Measurements from ENCODE around the gene ESRP2.

Gene ESRP2

GRCh38 chr16:68194251-68194650 lies 41.7 kb downstream of the ESRP2 start:
- no peak for TF ChIP-seq CTCF (IDR thresholded peaks at IDR 0.05; ENCODE audit: insufficient read depth, missing control alignments)
- FAIRE-seq (no peak), DNase-seq (ENCODE audit: insufficient read length, low spot score) (no peak)

- DNase-seq (ENCODE audit: insufficient read length, low spot score) = no peak
- no peak for TF ChIP-seq CTCF (IDR thresholded peaks at IDR 0.05; ENCODE audit: insufficient read depth, missing control alignments)
- no peak for FAIRE-seq
Observed at GRCh38 chr16:68190736-68191510, 45.0 kb downstream of the ESRP2 start.

- no peak for DNase-seq (ENCODE audit: insufficient read length, low spot score)
- FAIRE-seq = no peak
- no peak for TF ChIP-seq CTCF (IDR thresholded peaks at IDR 0.05; ENCODE audit: insufficient read depth, missing control alignments)
Observed at GRCh38 chr16:68190081-68190480, 45.8 kb downstream of the ESRP2 start.

GRCh38 chr16:68188170-68188569 lies 47.8 kb downstream of the ESRP2 start:
- no peak for TF ChIP-seq CTCF (IDR thresholded peaks at IDR 0.05; ENCODE audit: insufficient read depth, missing control alignments)
- DNase-seq (ENCODE audit: insufficient read length, low spot score) (no peak), FAIRE-seq (no peak)

- DNase-seq (ENCODE audit: insufficient read length, low spot score) (no peak), FAIRE-seq (no peak)
- no peak for TF ChIP-seq CTCF (IDR thresholded peaks at IDR 0.05; ENCODE audit: insufficient read depth, missing control alignments)
Observed at GRCh38 chr16:68187505-68187904, 48.4 kb downstream of the ESRP2 start.

- no peak for FAIRE-seq
- no peak for DNase-seq (ENCODE audit: insufficient read length, low spot score)
- TF ChIP-seq CTCF (IDR thresholded peaks at IDR 0.05; ENCODE audit: insufficient read depth, missing control alignments) = no peak
Observed at GRCh38 chr16:68186877-68187276, 49.0 kb downstream of the ESRP2 start.

- FAIRE-seq (no peak), DNase-seq (ENCODE audit: insufficient read length, low spot score) (no peak)
- no peak for TF ChIP-seq CTCF (IDR thresholded peaks at IDR 0.05; ENCODE audit: insufficient read depth, missing control alignments)
Observed at GRCh38 chr16:68183046-68183445, 52.9 kb downstream of the ESRP2 start.

Measured in D721Med (cell line).